Epithelial cell of proximal tubule (primary cell): Measurements from ENCODE around the gene LIN7A. TPM values are rescaled to one million over a fixed set of nuclear protein-coding genes. Genes with fewer than 3 reads are reported as not detected.

Experiments
- DNase-seq: peaks from one replicate; pipeline ENCODE4 v3.0.0-alpha.2; 2011; ENCODE audit warnings: low read depth
- H3K4me3 ChIP-seq: 2 replicates; pipeline ENCODE4 v1.5.1; 2011; ENCODE audit warnings: low read depth, mild to moderate bottlenecking, low read length
- total RNA-seq: library from RNA; depleted of rRNA; stranded (reverse); fragments of >200 nt; gene quantifications from 2 replicates; pipeline ENCODE4 v1.2.3, GENCODE V29; 2015
- TF ChIP-seq, protein P1 (sequence below): conservative IDR thresholded peaks from 2 replicates; pipeline ENCODE4 v1.5.1; 2012; ENCODE audit warnings: low read depth, mild to moderate bottlenecking, low read length

Gene LIN7A
- total RNA-seq, 1 donor from 2014 or later, result 2.3 TPM

DNA sequence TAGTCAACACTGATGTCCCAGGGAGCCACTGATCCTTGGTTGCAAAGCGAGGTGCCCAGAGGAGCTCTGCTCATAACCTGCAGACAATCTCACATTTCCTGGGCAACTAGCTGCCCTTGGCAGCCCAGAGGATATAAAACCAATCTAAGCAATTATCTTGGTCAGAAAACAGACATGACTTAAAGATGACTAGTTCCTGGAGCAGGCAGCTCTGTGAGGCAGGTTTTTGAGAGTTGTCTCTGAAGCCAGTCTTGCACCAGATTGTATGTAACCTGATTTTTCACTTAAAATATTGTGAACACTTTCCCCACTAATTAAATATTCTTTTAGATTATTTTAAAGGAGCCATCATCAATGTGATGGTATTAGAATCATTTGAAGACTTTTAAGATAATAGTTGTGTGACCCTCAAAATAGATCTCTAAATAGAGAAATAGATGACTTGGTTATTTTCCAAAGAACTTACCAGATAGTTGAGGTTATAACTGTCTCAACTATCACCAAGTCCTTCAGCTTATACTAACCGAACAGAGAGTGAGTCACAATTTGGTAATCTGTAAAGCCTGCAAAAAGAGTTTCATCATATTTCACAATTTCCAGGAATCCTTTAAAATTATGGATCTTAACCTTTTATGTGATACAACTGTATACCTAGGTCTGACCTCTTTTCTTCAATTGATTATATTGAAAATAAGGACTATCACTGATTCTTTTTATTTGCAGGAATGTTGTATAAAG is 75.9 kb downstream of the LIN7A start:
- DNase-seq, result no peak
- no peak overlapping the region for H3K4me3 ChIP-seq
- TF ChIP-seq, protein P1, sequence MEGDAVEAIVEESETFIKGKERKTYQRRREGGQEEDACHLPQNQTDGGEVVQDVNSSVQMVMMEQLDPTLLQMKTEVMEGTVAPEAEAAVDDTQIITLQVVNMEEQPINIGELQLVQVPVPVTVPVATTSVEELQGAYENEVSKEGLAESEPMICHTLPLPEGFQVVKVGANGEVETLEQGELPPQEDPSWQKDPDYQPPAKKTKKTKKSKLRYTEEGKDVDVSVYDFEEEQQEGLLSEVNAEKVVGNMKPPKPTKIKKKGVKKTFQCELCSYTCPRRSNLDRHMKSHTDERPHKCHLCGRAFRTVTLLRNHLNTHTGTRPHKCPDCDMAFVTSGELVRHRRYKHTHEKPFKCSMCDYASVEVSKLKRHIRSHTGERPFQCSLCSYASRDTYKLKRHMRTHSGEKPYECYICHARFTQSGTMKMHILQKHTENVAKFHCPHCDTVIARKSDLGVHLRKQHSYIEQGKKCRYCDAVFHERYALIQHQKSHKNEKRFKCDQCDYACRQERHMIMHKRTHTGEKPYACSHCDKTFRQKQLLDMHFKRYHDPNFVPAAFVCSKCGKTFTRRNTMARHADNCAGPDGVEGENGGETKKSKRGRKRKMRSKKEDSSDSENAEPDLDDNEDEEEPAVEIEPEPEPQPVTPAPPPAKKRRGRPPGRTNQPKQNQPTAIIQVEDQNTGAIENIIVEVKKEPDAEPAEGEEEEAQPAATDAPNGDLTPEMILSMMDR, result no peak

DNA sequence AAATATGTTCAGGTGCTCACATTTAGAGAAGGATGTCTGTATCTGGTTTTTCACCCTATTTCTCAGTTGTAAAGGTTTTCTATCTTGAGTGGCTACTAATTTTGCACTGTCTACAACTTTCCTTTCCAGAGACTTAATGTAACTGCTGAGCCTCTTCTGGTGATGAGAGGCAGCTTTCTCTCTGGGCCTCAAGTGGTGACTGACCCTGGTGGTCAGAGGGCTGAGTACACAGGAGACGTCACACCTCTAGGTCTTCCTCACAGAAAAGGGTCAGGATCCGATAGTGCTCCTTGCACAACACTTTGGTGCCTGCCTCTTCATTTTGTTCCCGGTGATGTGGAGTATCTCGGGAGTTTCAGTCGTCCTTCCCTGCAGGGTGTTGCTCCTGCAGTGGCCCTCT is 76.8 kb downstream of the LIN7A start:
- H3K4me3 ChIP-seq, result no peak overlapping the region
- no peak for DNase-seq
- TF ChIP-seq, protein P1, result no peak

DNA sequence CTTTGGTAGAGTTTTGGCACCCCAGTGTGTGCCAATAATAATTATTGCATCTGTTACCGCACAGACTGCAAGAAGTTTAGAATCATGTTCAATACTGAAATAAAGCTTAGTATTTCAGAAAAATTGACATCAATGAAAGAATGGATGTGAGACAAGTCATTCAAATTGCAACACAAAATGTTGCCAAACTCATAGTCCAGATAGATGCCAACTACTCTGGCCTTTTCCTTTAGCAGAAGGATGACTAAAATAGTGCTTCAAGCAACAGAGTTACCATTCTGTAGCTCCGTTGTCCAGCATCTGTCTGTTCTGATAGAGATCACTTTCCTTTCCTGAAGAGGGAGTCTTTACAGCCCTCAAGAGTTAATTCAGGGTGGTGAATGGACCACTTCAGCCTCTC is 77.5 kb downstream of the LIN7A start:
- H3K4me3 ChIP-seq, result no peak overlapping the region
- TF ChIP-seq, protein P1, result no peak
- DNase-seq, result no peak

DNA sequence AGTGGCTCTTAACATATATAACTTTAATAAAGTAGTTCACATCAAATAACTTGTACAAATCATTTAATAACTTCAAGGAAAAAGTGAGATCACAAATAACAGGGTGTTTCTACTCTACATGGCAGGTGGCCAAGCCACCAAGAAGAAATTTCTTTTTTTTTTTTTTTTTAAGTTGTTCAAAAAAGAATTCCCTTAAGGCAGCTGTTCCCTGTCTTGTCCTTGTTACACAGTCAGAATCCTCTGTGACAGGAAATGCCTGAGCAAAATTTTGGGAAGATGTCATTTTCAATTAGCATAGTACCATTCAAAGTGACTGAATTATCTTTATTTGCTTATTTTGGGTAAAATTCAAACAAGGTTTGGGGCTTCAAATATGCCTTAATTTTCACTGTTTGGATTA is 79.4 kb downstream of the LIN7A start:
- no peak overlapping the region for H3K4me3 ChIP-seq
- no peak for DNase-seq
- TF ChIP-seq, protein P1, result no peak

DNA sequence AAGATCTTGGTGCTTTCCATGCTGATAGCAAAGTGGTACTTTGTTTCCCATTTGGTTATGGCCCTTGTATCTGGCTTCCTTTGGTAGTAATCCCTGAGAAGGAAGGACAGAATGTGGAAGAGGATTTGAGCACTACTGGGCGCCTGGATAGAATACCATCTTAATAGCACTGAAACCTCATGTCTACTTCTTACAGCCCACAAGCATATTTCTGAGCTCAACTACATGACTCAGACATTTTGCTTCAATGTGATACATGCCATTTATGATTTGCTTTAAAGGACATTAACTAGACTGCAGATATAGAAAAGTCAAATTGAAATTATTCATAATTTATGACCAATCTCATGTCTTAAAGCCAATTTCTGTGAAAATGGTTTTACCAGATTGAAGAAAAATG is 80.4 kb downstream of the LIN7A start:
- H3K4me3 ChIP-seq, result no peak overlapping the region
- TF ChIP-seq, protein P1, result no peak
- no peak for DNase-seq

DNA sequence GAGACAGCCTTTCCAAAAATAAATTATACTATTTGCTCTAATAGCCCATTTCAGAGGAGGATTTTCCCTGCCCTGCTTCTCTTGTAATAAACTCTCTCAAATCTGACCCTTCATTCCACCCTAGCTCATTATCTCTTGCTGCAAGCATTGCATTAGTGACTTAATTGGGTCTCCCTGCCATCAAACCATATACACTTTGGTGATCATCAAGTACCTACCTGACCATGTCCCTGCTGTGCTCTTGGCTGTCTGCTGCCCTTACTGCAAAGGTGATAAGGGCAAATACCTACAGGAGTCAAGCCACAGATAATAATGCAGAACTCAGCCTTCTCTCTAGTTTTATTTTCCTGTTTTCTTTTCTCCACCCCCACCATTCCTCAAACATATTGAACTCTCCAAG is 88.4 kb downstream of the LIN7A start:
- no peak for DNase-seq
- TF ChIP-seq, protein P1, result no peak

DNA sequence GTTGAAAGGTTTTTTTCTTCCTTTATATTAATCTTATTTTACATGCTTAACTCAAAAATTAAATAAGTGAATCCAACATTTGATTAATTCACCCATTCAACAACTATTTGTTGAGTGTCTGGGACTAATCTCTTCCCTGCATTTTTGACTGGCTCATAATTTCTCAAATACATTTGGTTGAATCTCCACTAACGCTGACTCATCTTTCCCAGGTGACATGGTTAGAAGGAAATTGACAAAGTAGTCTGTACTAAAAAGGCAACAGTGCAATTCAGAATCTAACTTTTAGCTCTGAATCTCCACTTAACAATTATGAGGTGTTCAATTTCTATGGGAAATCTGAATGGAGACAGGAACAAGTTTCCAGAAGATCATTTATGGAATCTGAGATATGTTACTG is 88.9 kb downstream of the LIN7A start:
- DNase-seq, result no peak
- TF ChIP-seq, protein P1, result no peak
- no peak overlapping the region for H3K4me3 ChIP-seq

More for the DNA sequence above, 88.4 kb downstream of the LIN7A start:
- H3K4me3 ChIP-seq, result no peak overlapping the region
